Tibial artery (tissue), 4 donors: Measurements from ENCODE around the gene MGRN1.

Experiments
- DNase-seq, 2 donors: peaks; one replicate each; pipeline ENCODE4 v3.0.0-alpha.2; 2019
- H3K27ac ChIP-seq, 2 donors: fragments of 200-600 bp; sonication (generic) in 1 of 2; 1 replicate in 1 of 2; 2 replicates in 1 of 2; pipeline ENCODE4 v1.5.1; 2018 to 2019; ENCODE audit warnings: mild to moderate bottlenecking in 1 of 2
- H3K27me3 ChIP-seq, 2 donors: fragments of 200-600 bp; sonication (generic) in 1 of 2; one replicate each; pipeline versions ENCODE4 v1.5.1 to v1.6.0; 2016 to 2019
- H3K36me3 ChIP-seq, 3 donors: fragments of 200-600 bp; sonication (generic) in 2 of 3; one replicate each; pipeline ENCODE4 v1.5.1; 2016 to 2019; ENCODE audit warnings: mild to moderate bottlenecking in 2 of 3
- H3K4me1 ChIP-seq, 4 donors: fragments of 200-600 bp; sonication (generic) in 2 of 4; 1 replicate in 3 of 4; 2 replicates in 1 of 4; pipeline ENCODE4 v1.5.1; 2016 to 2019
- H3K4me3 ChIP-seq, 2 donors: fragments of 200-600 bp; sonication (generic) in 1 of 2; 1 replicate in 1 of 2; 2 replicates in 1 of 2; pipeline ENCODE4 v1.5.1; 2018 to 2019; ENCODE audit warnings: mild to moderate bottlenecking in 2 of 2
- H3K9me3 ChIP-seq, 3 donors: fragments of 200-600 bp; sonication (generic) in 1 of 3; one replicate each; pipeline ENCODE4 v1.5.1; 2016 to 2019
- intact Hi-C: fragments of 100-400 bp; cut with DNase I; formaldehyde crosslinking; loops from one replicate; pipeline ENCODE4 v1.15.0; 2023; ENCODE audit warnings: low total_unique reads
- TF ChIP-seq, protein P1 (sequence below), 2 experiments: fragments of 200-600 bp in 1 of 2; fragments of 450-650 bp in 1 of 2; IDR thresholded peaks; one replicate each; pipeline ENCODE4 v1.5.1; 2017 to 2019; ENCODE audit warnings: antibody characterized with exemption in 2 of 2, mild to moderate bottlenecking in 1 of 2, moderate library complexity in 1 of 2

MGRN1 gene

GRCh38 chr16:4626396-4626795 is 1.8 kb downstream of the MGRN1 start:
- TF ChIP-seq, protein P1, sequence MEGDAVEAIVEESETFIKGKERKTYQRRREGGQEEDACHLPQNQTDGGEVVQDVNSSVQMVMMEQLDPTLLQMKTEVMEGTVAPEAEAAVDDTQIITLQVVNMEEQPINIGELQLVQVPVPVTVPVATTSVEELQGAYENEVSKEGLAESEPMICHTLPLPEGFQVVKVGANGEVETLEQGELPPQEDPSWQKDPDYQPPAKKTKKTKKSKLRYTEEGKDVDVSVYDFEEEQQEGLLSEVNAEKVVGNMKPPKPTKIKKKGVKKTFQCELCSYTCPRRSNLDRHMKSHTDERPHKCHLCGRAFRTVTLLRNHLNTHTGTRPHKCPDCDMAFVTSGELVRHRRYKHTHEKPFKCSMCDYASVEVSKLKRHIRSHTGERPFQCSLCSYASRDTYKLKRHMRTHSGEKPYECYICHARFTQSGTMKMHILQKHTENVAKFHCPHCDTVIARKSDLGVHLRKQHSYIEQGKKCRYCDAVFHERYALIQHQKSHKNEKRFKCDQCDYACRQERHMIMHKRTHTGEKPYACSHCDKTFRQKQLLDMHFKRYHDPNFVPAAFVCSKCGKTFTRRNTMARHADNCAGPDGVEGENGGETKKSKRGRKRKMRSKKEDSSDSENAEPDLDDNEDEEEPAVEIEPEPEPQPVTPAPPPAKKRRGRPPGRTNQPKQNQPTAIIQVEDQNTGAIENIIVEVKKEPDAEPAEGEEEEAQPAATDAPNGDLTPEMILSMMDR (IDR thresholded peaks at IDR 0.05): no peak
- H3K4me1 ChIP-seq: peaks cover 0 to 34% (median 23%) of the 10 kb centered on the region in 4 donors
- no peaks in the 10 kb centered on the region for H3K36me3 ChIP-seq
- peak overlapping the region; percentile 62 to 93 for H3K4me3 ChIP-seq
- H3K27ac ChIP-seq: peak overlapping the region; percentile 83 to 90
- intact Hi-C loops: no loop called here
- H3K27me3 ChIP-seq: no peaks in the 10 kb centered on the region
- peaks cover 0 to 5% (median 0%) of the 10 kb centered on the region in 3 donors for H3K9me3 ChIP-seq
- DNase-seq: no peak

DNA sequence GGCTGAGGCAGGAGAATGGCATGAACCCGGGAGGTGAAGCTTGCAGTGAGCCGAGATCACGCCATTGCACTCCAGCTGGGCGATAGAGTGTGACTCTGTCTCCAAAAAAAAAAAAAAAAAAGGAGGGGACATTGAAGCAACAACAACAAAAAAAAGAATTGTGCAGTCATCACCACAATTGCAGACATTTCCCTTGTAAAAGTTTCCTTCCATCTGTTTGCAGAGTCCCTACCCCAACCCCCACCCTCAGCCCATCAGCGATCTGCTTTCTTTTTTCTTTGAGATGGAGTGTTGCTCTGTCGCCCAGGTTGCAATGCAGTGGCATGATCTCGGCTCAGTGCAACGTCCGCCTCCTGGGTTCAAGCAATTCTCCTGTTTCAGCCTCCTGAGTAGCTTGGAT is 3.7 kb downstream of the MGRN1 start:
- Histone ChIP-seq H3K36me3 (no peaks in the 10 kb centered on the region), H3K4me1 (peaks cover 0 to 34% (median 23%) of the 10 kb centered on the region in 4 donors), H3K27ac (no peak overlapping the region), H3K4me3 (no peak overlapping the region), H3K9me3 (peaks cover 0 to 6% (median 0%) of the 10 kb centered on the region in 3 donors), H3K27me3 (no peaks in the 10 kb centered on the region)
- intact Hi-C loops: no loop called here
- no peak for DNase-seq
- TF ChIP-seq, protein P1 (IDR thresholded peaks at IDR 0.05): no peak

DNA sequence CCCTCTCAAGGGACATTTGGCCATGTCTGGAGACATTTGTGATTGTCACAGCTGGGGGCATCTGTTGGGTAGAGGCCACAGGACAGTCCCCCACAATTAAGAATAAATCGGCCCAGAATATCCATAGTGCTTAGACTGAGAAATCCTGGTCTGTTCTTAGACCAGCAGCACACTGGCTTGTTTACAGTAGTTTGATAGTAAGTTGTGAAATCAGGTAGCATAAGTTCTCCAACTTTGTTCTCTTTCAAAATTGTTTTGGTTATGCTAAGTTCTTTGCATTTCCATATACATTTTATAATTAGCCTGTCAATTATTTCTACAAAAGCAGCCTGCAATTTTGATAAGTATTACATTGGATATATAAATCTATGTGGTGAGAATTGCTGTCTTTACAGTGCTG is 6.8 kb downstream of the MGRN1 start:
- DNase-seq: no peak
- TF ChIP-seq, protein P1 (IDR thresholded peaks at IDR 0.05): no peak
- intact Hi-C loops: no loop called here

GRCh38 chr16:4633910-4634635 is 9.4 kb downstream of the MGRN1 start:
- no peak for DNase-seq
- Histone ChIP-seq H3K27me3 (no peaks in the 10 kb centered on the region), H3K4me3 (no peak overlapping the region), H3K4me1 (peaks cover 0 to 6% (median 1%) of the 10 kb centered on the region in 4 donors), H3K9me3 (peaks cover 0 to 6% (median 0%) of the 10 kb centered on the region in 3 donors), H3K36me3 (peaks cover 5 to 25% (median 10%) of the 10 kb centered on the region in 3 donors), H3K27ac (no peak overlapping the region)
- TF ChIP-seq, protein P1 (IDR thresholded peaks at IDR 0.05): no peak
- intact Hi-C loops: no loop called here

More for the DNA sequence above, 6.8 kb downstream of the MGRN1 start:
- peaks cover 0 to 6% (median 0%) of the 10 kb centered on the region in 3 donors for H3K9me3 ChIP-seq
- no peak overlapping the region for H3K4me3 ChIP-seq
- H3K36me3 ChIP-seq: peaks cover 5 to 19% (median 10%) of the 10 kb centered on the region in 3 donors
- H3K27me3 ChIP-seq: no peaks in the 10 kb centered on the region
- peaks cover 0 to 15% (median 9%) of the 10 kb centered on the region in 4 donors for H3K4me1 ChIP-seq
- H3K27ac ChIP-seq: no peak overlapping the region

DNA sequence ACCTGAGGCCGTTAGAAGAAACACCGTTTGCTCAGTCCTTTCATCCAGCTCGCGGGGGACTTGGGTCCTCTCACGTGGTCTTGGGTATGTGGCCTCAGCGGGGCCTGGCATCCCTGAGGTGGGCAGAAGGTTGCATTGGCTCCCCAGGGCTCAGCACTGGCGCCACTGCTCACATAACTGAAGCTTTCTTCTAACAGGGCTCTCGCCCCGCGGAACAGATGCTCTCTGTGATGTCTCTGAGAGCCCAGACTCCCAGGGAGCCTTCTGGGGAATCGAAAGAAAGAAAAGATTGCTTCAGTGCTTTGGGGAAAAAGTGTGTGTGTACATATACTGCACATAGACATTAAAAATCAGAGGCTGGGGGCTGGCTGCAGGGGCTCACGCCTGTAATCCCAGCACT is 10.1 kb downstream of the MGRN1 start:
- Histone ChIP-seq H3K27me3 (no peaks in the 10 kb centered on the region), H3K36me3 (peaks cover 5 to 26% (median 10%) of the 10 kb centered on the region in 3 donors), H3K9me3 (peaks cover 0 to 6% (median 0%) of the 10 kb centered on the region in 3 donors), H3K4me3 (no peak overlapping the region), H3K27ac (no peak overlapping the region), H3K4me1 (peaks cover 0 to 6% (median 1%) of the 10 kb centered on the region in 4 donors)
- TF ChIP-seq, protein P1 (IDR thresholded peaks at IDR 0.05): no peak
- intact Hi-C loops: no loop called here
- no peak for DNase-seq
